Measurements from ENCODE around the gene SYNPR.

Gene SYNPR

GRCh38 chr3:63462732-63463131 is 184.6 kb downstream of the SYNPR start:
- in situ Hi-C loops (cut with MboI; ENCODE audit: low sequenced_read_pairs): no loop called here

GRCh38 chr3:63467392-63467791 is 189.3 kb downstream of the SYNPR start:
- in situ Hi-C loops (cut with MboI; ENCODE audit: low sequenced_read_pairs): no loop called here

GRCh38 chr3:63470745-63471144 is 192.6 kb downstream of the SYNPR start:
- in situ Hi-C loops (cut with MboI; ENCODE audit: low sequenced_read_pairs): no loop called here

- in situ Hi-C loops (cut with MboI; ENCODE audit: low sequenced_read_pairs): no loop called here
Observed at GRCh38 chr3:63471781-63472180, 193.7 kb downstream of the SYNPR start.

GRCh38 chr3:63473641-63474166 is 195.6 kb downstream of the SYNPR start:
- in situ Hi-C loops (cut with MboI; ENCODE audit: low sequenced_read_pairs): no loop called here

GRCh38 chr3:63474828-63475518 is 196.9 kb downstream of the SYNPR start:
- in situ Hi-C loops (cut with MboI; ENCODE audit: low sequenced_read_pairs): no loop called here

GRCh38 chr3:63477494-63478129 is 199.5 kb downstream of the SYNPR start:
- in situ Hi-C loops (cut with MboI; ENCODE audit: low sequenced_read_pairs): no loop called here

GRCh38 chr3:63478990-63479660 is 201.0 kb downstream of the SYNPR start:
- in situ Hi-C loops (cut with MboI; ENCODE audit: low sequenced_read_pairs): no loop called here

GRCh38 chr3:63479661-63480035 is 201.5 kb downstream of the SYNPR start:
- in situ Hi-C loops (cut with MboI; ENCODE audit: low sequenced_read_pairs): no loop called here

- in situ Hi-C loops (cut with MboI; ENCODE audit: low sequenced_read_pairs): no loop called here
Observed at GRCh38 chr3:63481627-63482026, 203.5 kb downstream of the SYNPR start.

- in situ Hi-C loops (cut with MboI; ENCODE audit: low sequenced_read_pairs): no loop called here
Observed at GRCh38 chr3:63482341-63482740, 204.2 kb downstream of the SYNPR start.

- in situ Hi-C loops (cut with MboI; ENCODE audit: low sequenced_read_pairs): no loop called here
Observed at GRCh38 chr3:63492464-63492863, 214.4 kb downstream of the SYNPR start.

GRCh38 chr3:63493101-63493500 is 215.0 kb downstream of the SYNPR start:
- in situ Hi-C loops (cut with MboI; ENCODE audit: low sequenced_read_pairs): no loop called here

- in situ Hi-C loops (cut with MboI; ENCODE audit: low sequenced_read_pairs): no loop called here
Observed at GRCh38 chr3:63494646-63495045, 216.5 kb downstream of the SYNPR start.

GRCh38 chr3:63497641-63498040 is 219.5 kb downstream of the SYNPR start:
- in situ Hi-C loops (cut with MboI; ENCODE audit: low sequenced_read_pairs): no loop called here

GRCh38 chr3:63500196-63500595 is 222.1 kb downstream of the SYNPR start:
- in situ Hi-C loops (cut with MboI; ENCODE audit: low sequenced_read_pairs): no loop called here

GRCh38 chr3:63508305-63508704 is 230.2 kb downstream of the SYNPR start:
- in situ Hi-C loops (cut with MboI; ENCODE audit: low sequenced_read_pairs): no loop called here

GRCh38 chr3:63508771-63509170 is 230.7 kb downstream of the SYNPR start:
- in situ Hi-C loops (cut with MboI; ENCODE audit: low sequenced_read_pairs): no loop called here

- in situ Hi-C loops (cut with MboI; ENCODE audit: low sequenced_read_pairs): no loop called here
Observed at GRCh38 chr3:63513791-63514190, 235.7 kb downstream of the SYNPR start.

GRCh38 chr3:63514678-63515077 is 236.6 kb downstream of the SYNPR start:
- in situ Hi-C loops (cut with MboI; ENCODE audit: low sequenced_read_pairs): no loop called here

GRCh38 chr3:63519426-63519825 is 241.3 kb downstream of the SYNPR start:
- in situ Hi-C loops (cut with MboI; ENCODE audit: low sequenced_read_pairs): no loop called here

- in situ Hi-C loops (cut with MboI; ENCODE audit: low sequenced_read_pairs): no loop called here
Observed at GRCh38 chr3:63521657-63522056, 243.5 kb downstream of the SYNPR start.
